Activated CD8-positive, alpha-beta memory T cell treated with anti-CD3 and anti-CD28 coated beads, Interleukin-2, amount 50 U/mL, for 1 hour (primary cell): ENCODE results near the gene LCT.
"Not testable (repeated sequence)": the region's sequence is repeated elsewhere in the genome, so short reads cannot be mapped to it uniquely, and the experiment has no call there.

Source experiments
- DNase-seq: peaks from one replicate; pipeline ENCODE4 v3.0.0-alpha.2; 2020; ENCODE audit errors: extremely low read depth

LCT gene

DNA sequence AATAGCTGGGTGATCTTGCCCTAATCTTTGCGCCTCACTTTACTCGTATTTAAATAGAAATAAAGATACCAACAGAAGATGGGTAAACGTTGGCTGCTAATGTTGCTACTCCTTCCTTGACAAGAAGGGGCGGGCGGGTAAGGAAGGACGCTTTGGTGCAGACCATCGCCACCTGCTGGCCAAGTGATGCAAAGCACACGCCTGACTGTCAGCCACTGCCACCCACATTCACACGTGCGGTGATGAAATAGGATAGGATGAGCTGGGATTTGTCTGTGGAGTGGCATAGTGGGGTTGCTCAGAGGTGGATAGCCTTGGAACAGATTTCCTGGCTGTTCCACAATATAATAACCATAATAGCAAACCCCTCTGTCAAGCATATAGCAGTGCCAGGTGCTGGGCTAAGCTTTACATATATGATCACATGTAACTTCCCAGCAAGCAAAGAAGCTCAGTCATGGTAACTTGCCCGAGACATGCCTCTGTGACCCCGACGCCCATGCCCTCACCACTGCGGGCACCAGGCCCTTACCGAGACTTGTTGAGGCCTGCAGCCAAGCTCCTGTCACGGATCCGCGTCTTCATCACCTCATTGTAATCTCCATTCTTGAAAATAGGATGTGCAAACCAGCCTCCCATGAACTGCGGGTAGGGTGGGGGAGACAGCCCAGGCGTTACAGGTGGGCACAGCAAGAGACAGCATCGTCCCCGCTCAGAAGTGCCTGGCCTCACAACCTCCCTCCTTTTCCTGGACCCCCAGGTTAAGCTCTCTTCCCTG is 39.3 kb downstream of the LCT start:
- DNase-seq, result peak; percentile 53

DNA sequence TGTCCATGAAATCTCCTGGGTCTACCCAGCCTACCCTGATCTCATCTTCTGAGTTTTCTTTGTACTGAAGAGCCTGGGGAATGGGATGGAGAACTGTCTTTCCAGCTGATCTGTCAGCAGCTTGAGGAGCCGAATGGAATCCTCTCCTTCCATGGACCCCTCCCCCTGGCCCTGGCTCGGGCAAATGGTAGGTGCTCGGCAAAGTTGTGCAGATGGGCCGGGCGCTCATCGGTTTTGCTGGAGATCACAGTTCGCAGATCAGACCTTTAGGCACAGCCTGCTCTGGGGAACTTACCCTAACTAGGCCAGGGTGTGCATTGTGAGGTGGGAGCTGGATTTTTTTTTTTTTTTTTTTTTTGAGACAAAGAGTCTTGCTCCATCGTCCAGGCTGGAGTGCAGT is 40.4 kb downstream of the LCT start:
- no peak for DNase-seq

DNA sequence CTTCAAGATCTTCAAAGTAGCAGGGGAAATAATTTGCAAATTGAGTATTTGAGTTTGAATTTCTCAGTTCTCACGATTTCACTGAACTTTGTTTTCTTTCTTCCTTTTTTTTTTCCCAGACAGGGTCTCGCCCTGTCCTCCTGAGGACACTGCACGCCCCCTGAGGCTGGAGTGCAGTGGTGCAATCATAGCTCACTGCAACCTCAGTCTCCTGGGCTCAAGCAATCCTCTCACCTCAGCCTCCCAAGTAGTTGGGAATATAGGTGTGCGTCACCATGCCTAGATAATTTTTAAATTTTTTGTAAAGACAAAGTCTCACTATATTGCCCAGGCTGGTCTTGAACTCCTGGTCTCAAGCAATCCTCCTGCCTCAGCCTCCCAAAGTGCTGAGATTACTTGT is 41.3 kb downstream of the LCT start:
- not testable (repeated sequence) for DNase-seq

DNA sequence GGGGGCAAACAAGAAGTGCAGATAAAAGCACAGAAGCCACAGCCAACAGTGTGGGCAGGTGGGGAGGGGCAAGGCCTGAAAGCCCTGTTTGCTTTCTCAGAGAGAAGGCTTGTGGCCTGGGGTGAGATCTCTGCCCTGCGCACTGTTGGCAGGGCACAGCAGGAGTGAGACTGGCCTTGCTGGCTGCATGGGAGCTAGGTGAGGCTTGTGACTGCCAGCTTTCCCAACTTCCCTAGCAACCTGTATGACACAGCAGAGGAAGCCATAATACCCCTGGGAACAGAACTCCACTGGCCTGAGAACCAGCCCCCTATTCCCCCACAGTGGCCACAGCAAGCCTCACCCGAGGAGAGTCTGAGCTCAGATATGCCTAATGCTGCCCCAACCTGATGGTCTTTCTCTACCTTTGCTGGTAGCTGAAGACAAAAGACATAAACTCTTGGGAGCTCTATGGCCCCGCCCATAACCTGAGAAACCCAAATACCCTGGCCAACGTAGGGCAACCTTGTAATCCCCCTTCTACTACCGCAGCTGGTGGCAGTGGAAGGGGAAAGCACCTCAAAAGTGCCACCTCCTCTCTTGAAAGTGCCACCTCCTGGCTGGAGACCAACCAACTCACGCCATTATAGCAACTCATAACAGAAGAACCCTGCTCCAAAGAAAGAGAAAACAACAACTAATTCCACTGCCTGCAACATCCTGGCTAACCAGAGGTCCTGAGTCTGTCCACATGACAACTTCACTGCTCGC is 44.4 kb downstream of the LCT start:
- no peak for DNase-seq

DNA sequence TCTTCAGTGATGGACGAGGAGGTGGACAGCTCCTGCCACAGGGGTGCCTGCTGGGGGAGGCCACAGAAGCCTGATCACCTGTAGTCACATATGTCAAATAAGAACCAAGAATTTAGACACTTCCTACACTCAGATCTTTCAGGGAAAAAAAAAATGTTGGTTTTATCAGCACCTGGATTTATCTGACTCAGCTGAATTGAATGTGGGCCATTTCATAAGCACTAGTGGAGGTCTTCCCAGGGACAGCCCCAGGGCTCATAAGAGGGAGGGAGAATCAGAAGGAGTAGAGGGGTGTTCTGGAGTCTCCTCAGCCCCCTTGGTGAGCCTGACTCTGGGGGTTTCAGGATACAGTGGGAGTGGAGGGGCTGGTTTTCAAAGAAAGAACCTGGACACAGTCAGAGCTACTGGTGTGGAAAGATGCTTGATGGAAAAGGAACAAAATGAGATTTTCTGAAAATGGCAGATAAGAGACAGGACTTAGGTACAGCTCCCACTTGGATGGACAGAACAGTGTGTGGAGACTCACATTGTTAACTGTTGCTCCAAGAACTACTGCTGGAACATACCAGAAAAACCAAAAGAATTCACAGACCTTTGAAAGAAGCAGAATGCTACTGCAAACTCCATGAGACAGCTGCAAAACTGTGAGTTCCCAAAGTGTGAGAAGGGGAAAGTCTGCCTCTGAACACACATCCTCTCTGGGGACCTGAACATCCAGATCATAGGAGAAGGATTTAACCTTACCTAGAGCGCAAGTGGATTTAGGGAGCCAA is 45.4 kb downstream of the LCT start:
- no peak for DNase-seq

DNA sequence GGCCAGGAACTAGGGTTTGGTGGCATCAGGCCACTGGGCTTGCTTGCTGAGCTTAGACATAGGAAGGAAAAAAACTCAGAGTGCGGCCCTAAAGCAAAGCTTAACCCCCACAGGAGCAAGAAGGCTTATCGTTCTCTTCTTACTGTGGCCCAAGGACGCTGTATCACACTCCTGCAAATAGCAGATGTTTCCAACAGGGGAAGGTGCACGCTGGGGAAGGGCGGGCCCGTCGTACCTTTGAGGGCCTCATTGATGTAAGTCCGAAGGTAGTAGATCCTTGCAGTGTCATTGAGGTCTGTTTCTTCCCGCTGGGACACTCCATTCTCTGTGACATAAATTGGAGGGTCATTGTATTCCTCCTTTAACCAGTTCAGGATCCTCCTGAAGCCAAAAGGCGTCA is 46.6 kb downstream of the LCT start:
- DNase-seq, result no peak

DNA sequence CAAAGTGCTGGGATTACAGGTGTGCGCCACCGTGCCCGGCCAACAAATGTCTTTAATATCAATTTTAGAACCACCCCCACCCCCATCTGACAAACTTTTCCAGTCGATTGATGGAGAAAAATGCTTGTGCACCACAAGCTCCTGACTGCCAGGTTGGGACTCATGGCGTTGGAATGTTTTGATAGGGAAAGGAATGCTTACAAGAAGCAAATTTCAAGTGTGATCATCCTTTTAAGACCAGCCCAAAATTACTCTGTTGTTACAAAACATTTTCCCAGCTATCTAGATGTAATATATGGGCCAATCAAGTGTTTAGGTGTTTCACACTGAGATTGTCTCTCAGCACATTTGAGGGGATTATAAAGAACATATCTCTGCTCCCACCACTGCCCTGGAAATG is 50.2 kb downstream of the LCT start:
- no peak for DNase-seq

DNA sequence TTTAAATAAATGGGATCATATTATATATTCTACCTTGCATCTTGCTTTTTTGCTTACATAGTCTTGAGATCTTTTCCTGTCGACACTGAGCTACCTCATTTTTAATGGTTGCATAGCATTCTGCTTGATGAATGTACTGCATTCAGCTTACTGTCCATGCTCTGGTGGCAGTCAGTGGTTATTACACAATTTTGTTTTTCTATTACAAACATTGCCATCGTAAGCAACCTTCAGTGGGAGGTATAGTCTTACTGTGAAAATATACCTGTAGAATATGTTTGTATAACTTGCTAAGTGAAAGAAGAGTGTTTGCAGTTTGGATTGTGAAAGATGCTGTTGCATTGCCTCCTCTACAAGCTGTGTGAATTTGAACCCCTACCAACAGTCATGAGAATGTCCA is 52.0 kb downstream of the LCT start:
- no peak for DNase-seq

DNA sequence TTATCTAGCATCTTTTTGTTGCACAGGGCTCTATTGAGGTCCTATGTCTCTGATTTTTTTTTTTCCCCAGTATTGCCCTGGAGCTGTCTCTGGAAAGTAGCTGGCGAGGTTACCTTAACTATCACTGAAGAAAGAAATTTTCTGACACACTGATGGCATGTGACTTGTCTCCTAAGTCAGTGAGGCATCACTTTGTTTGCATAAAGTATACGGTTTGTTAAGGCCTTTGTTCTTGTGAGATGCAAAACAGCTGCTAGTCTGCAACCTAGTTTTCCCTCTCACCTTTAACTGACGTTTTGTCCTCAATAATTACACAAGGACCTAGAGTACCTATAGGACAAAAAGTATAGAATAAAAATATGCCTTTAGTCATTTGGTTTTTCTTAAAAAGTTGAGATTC is 53.5 kb downstream of the LCT start:
- DNase-seq, result no peak

DNA sequence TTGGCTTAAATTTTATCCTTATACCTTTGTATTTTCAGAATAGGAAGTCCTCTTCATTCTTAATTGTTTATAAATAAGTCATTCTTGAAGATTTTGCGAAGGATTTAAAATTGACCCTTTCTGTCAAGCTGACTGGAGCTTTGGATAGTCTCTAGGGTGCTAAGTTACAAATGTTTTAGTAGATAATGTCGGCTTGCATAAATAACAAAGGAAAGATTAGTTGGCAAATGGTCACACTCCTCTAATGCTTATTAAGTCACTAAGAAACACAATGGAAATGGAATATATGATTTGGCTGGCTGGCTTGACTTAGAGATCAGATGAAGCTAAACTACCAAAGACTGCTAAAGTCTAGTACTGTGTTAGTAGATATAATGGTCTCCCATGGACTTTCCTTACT is 54.8 kb downstream of the LCT start:
- no peak for DNase-seq

DNA sequence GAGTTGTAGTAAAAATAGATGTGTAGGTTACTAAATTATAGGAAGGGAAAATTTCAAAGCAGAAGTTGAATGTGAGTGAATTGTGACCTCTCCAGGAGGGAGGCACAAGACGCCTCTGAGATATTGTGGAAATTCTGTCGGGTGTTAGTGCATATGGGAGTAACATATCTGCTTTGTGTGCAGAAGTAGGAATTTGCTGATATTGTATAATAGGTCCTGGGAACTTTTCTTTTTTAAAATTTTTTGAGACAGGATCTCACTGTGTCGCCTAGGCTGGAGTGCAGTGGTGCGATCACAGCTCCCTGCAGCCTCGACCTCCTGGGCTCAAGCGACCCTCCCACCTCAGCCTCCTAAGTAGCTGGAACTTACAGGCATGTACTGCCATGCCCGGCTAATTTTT is 60.6 kb downstream of the LCT start:
- no peak for DNase-seq

DNA sequence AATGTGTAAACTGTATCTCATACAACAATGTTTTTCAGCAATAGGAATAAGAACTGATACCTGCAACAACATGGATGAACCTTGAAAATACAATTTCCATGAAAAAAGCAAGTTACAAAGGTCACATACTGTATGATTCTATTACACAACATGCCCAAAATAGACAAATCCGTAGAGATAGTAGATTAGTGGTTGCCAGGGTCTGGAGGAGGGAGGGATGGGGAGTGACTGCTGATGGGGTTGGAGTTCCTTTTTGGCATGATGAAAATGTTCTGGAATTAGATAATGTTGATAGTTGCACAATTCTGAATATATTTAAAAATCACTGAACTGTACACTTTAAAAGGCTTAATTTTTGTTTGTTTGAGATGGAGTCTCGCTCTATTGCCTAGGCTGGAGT is 61.6 kb downstream of the LCT start:
- DNase-seq, result no peak

DNA sequence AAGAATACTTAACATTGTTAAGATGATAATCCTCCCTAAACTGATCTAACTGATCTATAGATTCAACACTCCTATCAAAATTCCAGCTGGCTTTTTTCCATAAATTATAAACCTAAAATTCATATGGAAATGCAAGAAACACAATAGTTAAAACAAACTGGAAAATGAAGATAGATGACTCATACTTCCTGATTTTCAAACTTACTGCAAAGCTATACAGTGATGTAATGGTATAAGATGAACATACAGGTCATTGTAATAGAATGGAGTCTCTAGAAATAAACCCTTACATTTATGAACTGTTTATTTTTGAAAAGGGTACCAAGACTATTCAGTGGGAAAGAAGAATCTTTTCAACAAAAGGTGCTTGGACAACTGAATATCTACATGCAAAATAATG is 63.1 kb downstream of the LCT start:
- DNase-seq, result no peak

DNA sequence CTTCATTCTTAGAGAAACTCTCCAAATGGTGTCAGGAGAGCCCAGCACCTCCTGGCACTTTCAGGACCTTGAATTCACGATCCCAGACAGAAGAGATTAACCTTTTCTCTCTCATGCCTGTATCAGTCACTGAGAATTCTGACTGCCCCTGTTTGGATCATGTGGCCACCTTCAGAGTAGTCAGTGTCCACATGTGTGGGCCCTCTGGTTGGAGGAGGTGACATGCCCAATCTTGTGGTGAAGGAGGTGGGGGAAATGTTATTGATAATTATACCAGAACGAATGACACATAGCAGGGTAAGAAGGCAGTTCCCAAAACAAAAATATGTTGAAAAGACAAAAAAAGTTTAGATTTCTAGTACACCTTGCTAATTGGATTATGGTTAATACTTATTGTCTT is 63.7 kb downstream of the LCT start:
- DNase-seq, result no peak

DNA sequence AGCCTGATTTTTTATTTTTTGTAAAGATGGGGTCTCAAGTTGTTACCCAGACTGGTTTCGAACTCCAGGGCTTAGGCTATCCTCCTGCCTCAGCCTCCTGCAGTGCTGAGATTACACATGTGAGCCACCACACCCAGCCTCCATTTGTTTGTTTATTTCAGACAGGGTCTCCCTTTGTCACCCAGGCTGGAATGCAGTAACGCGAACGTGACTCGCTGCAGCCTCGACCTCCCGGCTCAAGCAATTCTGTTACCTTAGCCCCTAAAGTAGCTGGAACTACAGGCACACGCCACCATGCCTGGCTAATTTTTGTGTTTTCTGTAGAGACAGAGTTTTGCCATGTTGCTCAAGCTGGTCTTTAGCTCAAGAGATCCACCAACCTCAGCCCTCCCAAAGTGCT is 68.1 kb downstream of the LCT start:
- no peak for DNase-seq

DNA sequence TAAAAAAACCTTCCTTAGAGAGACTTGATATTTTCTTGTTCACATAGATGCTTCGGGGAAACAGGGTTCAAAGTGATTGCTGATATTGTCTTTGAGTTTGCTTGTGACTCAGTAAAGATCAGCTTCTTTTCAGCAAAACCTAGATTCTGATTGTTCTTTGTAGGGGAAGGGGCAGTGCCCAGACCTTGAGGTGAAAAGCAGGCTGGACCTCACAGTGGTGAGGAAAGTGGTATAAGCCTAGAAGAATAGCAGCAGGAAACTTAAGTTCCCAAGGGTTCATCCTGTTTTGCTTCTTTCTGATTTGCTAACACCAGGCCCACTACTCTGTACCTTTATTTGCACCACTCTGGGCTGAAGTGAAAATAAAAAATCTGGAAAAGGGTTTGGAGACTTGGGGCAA is 74.5 kb downstream of the LCT start:
- no peak for DNase-seq

DNA sequence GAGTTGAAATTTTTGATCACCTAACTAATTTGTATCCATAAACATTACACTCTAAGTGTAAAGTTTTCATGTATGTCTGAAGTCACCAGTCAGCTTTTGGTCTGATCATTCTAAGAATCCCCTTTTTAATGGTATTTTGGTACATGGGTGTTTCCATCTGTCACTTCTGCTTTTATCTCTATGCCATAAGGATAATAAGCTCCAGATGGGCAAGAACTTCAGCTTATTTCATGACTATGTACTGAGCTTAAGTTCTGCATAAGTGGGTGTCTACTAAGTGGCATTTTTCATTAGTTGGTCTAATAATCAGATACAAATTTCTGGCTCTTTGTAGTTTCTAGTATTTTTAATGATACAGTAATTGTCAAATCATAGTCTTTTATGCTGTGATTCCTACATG is 75.0 kb downstream of the LCT start:
- DNase-seq, result no peak

DNA sequence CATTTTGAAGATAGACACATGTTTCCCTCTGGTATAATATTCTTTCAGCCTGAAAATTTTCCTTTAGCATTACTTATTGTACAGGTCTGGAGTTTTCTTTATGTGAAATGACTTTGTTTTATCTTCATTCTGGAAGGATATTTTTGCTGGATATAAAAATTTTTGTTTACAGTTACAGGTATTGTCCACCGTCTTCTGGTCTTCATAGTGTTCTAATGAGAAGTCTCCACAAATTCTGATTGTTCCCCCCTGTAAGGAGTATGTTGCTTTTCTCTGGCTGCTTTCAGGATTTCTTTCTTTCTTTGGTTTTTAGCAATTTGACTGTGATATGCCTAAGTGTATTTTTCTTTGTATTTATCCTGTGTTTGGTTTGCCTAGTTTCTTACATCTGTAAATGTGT is 80.3 kb downstream of the LCT start:
- no peak for DNase-seq

DNA sequence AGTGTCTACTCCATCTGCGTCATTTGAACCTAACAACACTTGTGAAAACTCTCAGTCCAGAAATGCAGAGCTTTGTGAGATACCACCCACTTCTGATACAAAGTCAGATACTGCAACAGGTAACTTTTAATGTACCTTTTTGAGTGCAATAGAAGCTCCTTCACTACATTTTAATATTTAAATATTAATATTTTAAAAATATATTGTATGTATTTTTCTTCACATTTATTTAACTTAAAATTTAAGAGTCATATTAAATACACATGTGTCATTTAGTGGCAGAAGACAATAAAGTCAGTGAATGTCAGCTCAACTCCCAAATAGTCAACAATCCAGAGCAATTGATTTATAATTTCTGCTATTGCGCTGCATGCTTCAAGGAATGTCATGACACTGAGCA is 81.4 kb downstream of the LCT start:
- no peak for DNase-seq

DNA sequence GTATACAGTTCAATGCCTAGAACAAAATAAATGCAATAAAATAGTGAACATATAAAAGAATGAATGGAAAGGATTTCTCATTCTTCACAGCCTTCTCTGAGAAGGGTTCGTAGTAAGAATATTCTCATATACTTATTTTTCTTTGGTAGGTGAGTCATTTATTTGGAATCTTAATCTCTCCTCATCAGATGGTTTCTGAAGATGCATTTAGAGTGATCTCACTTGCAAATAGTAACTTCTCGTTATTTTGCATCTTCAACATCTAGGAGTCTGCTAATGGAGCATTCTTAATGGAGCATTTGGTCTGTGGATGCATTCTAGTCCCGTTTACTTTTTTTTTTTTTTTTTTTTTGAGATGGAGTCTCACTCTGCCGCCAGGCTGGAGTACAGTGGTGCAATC is 91.4 kb downstream of the LCT start:
- DNase-seq, result no peak

DNA sequence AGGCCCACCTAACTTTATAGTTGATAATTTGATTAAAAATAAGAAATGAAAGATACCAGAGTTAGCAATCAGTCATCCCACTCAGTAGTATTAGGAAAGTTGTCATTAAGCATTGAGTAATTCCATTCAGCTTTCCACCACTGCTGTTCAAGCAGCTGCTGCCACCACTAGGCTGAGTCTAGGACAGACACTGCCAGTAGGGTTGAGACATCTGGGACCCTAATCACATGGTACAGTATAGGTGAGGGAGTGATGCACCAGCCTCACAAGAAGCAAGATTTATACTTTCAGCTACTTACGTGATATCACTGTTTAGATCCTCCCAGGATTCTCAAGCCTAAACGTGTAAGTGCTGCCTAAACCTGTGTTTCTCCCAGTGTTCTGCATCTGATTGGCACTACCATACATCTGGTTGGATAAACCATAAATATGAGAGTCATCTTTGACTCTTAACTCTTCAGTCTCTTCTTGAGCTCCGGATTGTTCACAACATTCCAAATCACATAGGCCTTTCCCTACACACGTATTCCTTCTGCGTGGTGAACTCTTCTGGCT is 92.1 kb downstream of the LCT start:
- no peak for DNase-seq

DNA sequence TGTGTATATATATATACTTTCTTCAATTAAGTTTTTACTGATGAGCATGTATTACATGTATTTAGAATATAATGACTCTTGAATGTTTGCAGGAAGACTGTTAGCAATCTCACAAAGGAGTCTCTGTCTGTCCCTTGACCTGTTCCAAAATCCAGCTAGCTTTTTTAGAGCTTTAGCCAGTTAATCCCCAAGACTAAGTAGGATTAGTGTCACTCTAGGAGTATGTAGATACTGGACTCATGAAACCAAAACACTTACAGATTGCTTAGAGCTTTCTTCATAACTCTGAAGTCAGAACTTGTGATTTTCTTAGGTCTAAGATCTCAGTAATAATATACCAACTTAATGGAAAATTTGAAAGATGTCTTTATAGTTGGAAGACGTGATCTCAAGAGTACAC is 93.1 kb downstream of the LCT start:
- DNase-seq, result no peak

DNA sequence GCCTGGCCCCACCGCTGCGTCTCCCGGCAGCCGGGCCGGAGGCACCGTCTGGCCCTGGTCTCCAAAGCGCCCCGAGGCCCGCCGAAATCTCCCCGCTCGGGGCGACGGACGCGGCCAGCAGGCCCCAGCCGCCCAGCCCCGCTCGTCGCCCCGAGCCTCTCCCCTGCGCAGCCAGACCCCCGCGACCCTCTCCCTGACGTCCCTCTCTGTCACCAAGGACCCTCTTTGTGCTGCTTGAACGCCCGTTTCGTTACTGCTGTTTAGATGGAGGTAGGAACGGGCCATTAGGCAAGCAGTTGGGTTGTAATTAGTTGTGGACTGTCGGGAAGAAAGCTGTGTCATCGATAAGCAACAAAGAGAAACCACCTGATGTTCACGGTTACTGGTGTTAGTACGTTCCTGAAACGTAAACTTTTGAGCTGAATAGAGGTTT is 94.6 kb downstream of the LCT start:
- no peak for DNase-seq
